ENCODE data around the gene SLC25A26. TPM values are rescaled to one million over a fixed set of nuclear protein-coding genes. Genes with fewer than 3 reads are reported as not detected.
A peak's percentile ranks its signal among the peaks of the same experiment; 100 is the strongest.

The SLC25A26 gene
- total RNA-seq, 1 donor from 2014 or later: 17.7 TPM

DNA sequence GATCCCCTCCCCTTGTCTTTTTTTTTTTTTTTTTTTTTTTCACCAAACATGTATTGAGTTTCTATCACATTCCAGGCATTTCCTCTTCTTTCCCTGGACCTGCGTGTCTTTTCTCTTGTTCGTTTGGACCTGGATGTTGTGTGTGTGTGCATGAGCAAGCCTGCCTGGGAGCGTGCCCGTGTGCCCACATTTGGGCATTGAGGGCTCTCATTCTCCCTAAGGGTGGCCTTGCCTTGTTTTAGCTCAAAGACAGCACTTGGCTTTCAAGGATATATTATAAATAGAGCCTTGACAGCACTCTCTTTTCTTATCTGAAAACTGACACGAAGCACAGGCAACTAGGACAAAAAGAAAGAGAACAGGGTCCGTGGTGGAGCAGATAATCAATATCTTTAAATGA is 39.0 kb upstream of the SLC25A26 start:
- H3K4me3 Mint-ChIP-seq (ENCODE audit: unreplicated experiment): no peak overlapping the region
- no peaks in the 10 kb centered on the region for H3K9me3 Mint-ChIP-seq (ENCODE audit: unreplicated experiment)
- TF ChIP-seq, protein P1, sequence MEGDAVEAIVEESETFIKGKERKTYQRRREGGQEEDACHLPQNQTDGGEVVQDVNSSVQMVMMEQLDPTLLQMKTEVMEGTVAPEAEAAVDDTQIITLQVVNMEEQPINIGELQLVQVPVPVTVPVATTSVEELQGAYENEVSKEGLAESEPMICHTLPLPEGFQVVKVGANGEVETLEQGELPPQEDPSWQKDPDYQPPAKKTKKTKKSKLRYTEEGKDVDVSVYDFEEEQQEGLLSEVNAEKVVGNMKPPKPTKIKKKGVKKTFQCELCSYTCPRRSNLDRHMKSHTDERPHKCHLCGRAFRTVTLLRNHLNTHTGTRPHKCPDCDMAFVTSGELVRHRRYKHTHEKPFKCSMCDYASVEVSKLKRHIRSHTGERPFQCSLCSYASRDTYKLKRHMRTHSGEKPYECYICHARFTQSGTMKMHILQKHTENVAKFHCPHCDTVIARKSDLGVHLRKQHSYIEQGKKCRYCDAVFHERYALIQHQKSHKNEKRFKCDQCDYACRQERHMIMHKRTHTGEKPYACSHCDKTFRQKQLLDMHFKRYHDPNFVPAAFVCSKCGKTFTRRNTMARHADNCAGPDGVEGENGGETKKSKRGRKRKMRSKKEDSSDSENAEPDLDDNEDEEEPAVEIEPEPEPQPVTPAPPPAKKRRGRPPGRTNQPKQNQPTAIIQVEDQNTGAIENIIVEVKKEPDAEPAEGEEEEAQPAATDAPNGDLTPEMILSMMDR (IDR thresholded peaks at IDR 0.05): no peak
- H3K27ac Mint-ChIP-seq (ENCODE audit: unreplicated experiment): no peak overlapping the region
- DNase-seq (ENCODE audit: extremely low spot score, unreplicated experiment): no peak
- no peaks in the 10 kb centered on the region for H3K36me3 Mint-ChIP-seq (ENCODE audit: unreplicated experiment)
- peaks cover 21% of the 10 kb centered on the region for H3K27me3 Mint-ChIP-seq (ENCODE audit: unreplicated experiment)
- H3K4me1 Mint-ChIP-seq (ENCODE audit: unreplicated experiment): no peaks in the 10 kb centered on the region

DNA sequence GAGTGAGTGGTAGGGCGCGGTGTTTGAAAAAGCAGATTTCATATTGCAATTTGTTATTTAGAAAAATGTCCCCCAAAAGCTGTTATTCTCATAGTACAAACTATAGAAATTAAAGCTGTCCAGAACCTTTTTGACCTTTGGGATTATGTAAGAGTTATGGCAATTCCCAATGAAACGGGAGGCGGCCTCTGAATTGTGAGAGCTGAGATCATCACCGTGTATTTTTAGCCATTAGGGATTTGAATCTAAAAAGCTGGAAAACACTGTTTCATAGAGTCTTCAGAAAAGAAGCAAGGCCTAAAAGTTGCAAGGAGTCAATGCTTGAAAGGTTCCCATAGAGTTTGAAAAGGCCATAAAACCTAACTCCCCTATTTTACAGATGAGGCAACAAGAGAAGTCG is 38.6 kb upstream of the SLC25A26 start:
- DNase-seq (ENCODE audit: extremely low spot score, unreplicated experiment): no peak
- Mint-ChIP-seq H3K27ac (ENCODE audit: unreplicated experiment) (no peak overlapping the region), H3K36me3 (ENCODE audit: unreplicated experiment) (no peaks in the 10 kb centered on the region), H3K9me3 (ENCODE audit: unreplicated experiment) (no peaks in the 10 kb centered on the region), H3K27me3 (ENCODE audit: unreplicated experiment) (peaks cover 16% of the 10 kb centered on the region), H3K4me1 (ENCODE audit: unreplicated experiment) (no peaks in the 10 kb centered on the region), H3K4me3 (ENCODE audit: unreplicated experiment) (no peak overlapping the region)
- TF ChIP-seq, protein P1 (IDR thresholded peaks at IDR 0.05): no peak

DNA sequence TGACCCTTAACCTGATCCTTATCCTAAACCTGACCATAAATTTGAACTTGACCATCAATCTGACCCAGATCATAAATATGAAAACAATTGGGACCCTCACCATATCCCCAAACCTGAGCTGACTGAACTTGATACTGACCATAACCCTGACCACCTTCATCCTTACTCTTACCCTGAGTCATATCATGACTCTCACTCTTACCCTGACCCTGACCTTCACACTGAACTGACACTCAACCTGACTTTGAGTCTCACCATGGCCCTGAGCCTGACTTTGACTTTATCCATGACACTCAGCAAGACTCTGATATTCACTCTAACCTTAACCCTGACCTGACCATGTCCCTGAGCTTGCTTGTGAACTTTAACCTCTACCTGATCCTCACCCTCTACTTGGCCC is 34.3 kb upstream of the SLC25A26 start:
- no peak for DNase-seq (ENCODE audit: extremely low spot score, unreplicated experiment)
- H3K9me3 Mint-ChIP-seq (ENCODE audit: unreplicated experiment): no peaks in the 10 kb centered on the region
- no peak overlapping the region for H3K4me3 Mint-ChIP-seq (ENCODE audit: unreplicated experiment)
- H3K36me3 Mint-ChIP-seq (ENCODE audit: unreplicated experiment): no peaks in the 10 kb centered on the region
- no peaks in the 10 kb centered on the region for H3K4me1 Mint-ChIP-seq (ENCODE audit: unreplicated experiment)
- H3K27me3 Mint-ChIP-seq (ENCODE audit: unreplicated experiment): peaks cover 5% of the 10 kb centered on the region
- no peak overlapping the region for H3K27ac Mint-ChIP-seq (ENCODE audit: unreplicated experiment)
- TF ChIP-seq, protein P1 (IDR thresholded peaks at IDR 0.05): no peak

DNA sequence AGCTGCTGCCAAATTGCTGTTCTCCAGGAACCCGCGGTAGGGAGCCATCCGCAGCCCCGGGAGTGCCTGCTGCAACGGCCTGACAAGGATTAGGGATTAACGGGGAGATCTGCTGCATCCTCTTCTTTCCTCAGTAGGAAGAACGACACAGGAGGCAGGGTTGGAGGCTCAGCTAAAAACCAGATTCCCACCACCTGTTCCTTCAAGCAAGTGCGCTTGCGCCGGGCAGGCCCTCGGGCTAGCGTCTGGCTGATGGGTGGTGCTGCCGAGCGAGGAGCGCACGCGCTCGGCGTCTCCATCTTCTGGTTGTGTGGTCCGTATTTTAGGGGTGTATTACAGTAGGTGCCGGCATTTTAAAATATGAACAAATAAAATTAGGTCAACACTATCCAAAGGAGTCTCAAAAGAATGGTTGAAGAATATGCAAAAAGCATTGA is 25.4 kb upstream of the SLC25A26 start:
- Mint-ChIP-seq H3K36me3 (ENCODE audit: unreplicated experiment) (no peaks in the 10 kb centered on the region), H3K9me3 (ENCODE audit: unreplicated experiment) (no peaks in the 10 kb centered on the region), H3K4me3 (ENCODE audit: unreplicated experiment) (peak overlapping the region; percentile 30), H3K27ac (ENCODE audit: unreplicated experiment) (no peak overlapping the region), H3K27me3 (ENCODE audit: unreplicated experiment) (peaks cover 37% of the 10 kb centered on the region), H3K4me1 (ENCODE audit: unreplicated experiment) (peaks cover 4% of the 10 kb centered on the region)
- TF ChIP-seq, protein P1 (IDR thresholded peaks at IDR 0.05): peak; percentile 18
- DNase-seq (ENCODE audit: extremely low spot score, unreplicated experiment): no peak

DNA sequence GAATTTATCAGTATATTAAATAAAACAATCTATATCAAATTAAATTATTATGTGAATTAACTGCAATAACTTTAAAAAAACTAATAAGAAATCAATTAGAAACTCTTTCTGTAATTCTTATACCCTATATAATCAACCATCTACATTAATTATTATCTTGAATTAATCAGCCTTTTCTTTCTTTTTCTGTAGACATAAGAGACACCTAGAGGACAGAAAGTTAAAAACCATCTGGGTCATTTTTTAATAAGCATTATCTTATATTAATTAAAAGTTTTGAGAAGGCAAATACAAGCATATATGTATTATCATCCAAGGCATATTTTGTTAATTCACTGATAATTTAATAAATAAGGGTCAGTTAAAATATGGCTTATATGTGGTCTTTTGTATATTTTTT is 24.2 kb upstream of the SLC25A26 start:
- Mint-ChIP-seq H3K27me3 (ENCODE audit: unreplicated experiment) (peaks cover 43% of the 10 kb centered on the region), H3K27ac (ENCODE audit: unreplicated experiment) (no peak overlapping the region), H3K4me1 (ENCODE audit: unreplicated experiment) (peaks cover 4% of the 10 kb centered on the region), H3K36me3 (ENCODE audit: unreplicated experiment) (no peaks in the 10 kb centered on the region), H3K9me3 (ENCODE audit: unreplicated experiment) (no peaks in the 10 kb centered on the region), H3K4me3 (ENCODE audit: unreplicated experiment) (no peak overlapping the region)
- no peak for DNase-seq (ENCODE audit: extremely low spot score, unreplicated experiment)
- TF ChIP-seq, protein P1 (IDR thresholded peaks at IDR 0.05): peak; percentile 52

All from osteocyte (in vitro differentiated cells).